GM19035 (cell line): ENCODE results near the gene OGFR.

Experiments
- ATAC-seq: cut with Tn5 transposase; IDR thresholded peaks from one replicate; pipeline ENCODE4 v1.9.1; 2021; ENCODE audit not compliant: unreplicated experiment

Gene OGFR

DNA sequence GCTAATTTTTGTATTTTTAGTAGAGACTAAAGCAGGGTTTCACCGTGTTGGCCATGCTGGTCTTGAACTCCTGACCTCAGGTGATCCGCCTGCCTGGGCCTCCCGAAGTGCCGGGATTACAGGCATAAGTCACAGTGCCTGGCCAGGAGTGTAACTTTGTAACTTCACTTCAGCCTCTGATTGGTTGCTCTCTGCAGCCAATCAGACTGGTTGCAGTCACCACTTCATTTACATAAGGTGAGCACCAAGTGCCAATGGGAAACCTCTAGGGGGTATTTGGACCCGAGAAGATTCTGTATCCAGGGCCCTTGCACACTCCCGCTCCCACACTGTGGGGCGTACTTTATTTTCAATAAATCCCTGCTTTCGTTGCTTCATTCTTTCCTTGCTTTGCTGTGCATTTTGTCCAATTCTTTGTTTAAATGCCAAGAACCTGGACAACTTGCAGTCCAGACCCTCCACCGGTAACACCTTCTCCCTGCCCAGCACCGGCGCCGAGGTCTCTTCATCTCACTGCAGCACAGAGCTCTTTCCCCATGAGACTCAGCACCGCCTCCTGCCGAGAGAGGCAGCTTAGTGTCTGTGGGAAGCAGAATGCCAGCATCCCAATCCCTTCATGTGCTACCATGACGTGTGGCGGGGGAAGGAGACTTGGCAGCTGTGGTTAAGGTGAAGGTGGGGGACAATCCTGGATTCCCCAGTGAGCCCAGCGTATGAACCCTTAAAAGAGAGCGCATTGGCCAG, 22.3 kb upstream of the OGFR start:
- ATAC-seq = no peak

DNA sequence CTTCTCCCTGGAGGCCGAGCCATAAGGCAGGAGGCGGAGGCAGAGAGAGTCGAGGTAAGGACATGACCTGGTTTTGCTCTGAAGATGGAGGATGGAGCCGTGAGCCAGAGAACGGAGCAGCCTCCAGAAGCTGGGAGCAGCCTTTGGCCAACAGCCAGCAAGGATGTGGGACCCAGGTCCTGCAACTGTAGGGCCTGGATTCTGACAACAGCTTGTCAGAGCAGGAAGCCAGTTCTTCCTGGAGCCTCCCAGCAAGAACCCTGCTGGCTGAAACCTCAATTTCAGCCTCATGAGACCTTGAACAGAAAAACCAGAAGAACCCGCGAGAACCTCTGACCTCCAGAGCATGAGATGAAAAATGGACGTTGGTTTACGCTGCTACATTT, 21.7 kb upstream of the OGFR start:
- ATAC-seq = no peak

DNA sequence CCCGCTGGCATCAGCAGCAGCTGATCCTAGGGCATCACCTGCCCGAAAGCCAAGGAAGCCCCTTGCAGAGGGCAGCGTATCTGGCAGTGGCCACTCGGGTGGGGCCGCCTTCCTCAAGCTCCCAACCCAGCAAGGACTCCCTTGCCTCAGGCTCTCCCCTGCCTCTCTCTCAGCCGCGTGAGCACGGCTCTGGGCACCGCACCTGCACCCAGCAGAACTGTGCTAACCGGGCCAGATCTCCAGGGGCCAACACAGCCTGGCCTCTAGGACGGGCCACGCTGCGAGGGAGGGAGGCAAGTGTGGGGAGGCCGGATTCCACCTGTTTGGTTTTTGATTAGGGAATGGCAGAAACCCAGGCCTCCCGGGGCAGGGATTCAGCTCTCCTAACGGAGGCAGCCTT, 20.1 kb upstream of the OGFR start:
- ATAC-seq = no peak

DNA sequence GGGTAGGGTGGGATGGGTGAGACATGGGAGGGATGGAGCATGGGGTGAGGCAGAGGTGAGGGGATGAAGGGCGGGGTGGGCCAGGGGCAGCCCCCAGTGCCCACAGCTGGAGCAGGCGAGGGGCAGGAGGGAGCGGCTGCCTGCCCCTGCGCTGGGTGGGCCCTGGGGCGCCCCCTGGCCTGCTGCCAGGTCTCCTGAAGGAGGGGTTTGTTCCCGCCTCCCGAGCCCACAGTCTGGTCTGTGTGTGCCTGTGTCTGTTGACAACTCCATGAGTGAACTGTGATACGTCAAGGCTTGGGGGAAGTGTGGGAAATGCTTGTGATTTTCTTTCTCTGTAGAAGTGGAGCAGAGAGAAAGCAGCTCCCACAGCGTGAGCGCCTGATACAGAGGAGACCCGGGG, 19.2 kb upstream of the OGFR start:
- no peak for ATAC-seq

DNA sequence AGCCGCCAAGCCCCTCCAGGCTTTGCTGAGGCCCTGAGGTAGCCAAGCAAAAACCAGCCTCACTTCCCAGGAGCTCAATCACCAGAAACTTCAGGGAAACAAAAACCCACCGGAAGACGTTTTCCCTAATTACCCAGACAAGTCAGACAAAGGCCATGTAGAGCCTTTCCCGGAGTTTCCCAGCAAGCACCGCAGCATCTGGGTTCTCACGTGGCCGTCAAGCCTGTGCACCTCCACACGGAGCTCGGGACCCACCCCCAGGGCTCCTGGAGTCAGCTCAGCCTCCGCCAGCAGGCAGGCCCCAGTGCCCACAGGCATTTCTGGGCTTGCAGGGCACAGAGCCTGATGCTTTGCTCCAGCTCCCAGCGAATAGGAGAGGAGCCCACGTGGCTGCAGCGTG, 18.5 kb upstream of the OGFR start:
- ATAC-seq = no peak

DNA sequence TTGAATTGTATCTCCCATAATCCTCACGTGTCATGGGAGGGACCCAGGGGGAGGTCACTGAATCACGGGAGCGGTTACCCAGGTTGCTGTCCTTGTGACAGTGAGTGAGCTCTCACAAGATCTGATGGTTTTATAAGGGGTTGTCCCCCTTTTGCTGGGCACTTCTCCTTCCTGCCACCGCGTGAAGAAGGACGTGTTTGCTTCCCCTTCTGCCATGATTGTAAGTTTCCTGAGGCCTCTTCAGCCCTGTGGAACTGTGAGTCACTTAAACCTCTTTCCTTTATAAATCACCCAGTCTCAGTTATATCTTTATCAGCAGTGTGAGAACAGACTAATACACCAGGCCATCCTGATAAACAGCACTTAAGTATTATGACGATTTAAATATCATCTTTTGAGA, 17.3 kb upstream of the OGFR start:
- ATAC-seq = no peak

DNA sequence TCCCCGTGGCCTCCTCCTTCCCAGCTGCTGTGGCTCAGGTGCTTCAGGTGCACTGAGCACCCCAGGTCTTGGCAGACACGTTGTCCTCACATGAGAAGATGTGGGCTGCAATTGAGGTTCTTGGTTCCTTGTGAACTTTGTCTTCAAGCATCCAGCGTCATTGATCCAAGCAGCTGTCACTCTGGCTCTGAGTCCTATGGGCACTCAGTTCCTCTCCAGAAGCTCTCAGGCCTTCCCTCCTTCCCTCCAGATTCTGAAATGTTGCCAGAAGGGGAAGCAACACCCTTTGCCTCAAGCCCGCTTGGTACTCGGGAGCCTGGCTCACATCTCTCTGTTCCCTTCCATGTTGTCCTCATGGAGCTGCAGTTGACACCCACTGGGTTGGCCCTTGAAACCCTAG, 16.8 kb upstream of the OGFR start:
- ATAC-seq = no peak

DNA sequence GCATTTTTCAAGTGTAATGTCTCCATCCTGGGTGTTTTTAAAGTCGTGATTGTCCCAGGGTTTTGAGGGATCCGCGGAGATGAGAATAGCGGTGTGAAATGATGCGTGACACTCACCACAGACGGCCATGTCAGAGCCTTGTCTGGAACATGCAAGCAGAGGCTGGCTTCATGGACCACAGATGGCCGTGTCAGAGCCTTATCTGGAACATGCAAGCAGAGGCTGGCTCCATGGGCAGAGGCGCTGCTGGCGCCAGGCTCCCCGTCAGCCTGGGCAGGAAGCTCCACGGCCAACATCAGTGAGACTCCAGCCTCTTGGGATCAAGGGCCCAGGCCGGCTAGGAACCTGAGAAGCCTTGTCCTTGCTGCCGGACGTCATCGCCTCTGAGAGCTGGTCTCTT, 16.0 kb upstream of the OGFR start:
- no peak for ATAC-seq

DNA sequence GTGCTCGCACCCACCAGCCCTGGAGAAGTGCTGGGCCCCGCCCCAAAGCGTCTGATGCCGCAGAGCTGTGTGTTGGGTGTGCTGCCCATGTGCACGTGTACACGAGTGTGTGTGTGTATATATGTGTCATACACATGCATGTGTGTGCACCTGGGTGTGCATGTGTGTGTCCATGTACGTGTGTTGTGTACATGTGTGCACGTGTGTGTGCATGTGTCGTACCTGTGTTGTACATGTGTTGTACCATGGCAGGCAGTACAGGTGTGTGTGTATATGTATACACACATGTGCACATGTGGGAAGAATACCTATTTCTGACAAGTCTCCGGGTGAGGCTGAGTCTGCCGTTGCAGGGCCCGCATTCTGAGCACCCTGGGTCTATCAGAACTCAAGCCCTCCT, 14.6 kb upstream of the OGFR start:
- no peak for ATAC-seq

DNA sequence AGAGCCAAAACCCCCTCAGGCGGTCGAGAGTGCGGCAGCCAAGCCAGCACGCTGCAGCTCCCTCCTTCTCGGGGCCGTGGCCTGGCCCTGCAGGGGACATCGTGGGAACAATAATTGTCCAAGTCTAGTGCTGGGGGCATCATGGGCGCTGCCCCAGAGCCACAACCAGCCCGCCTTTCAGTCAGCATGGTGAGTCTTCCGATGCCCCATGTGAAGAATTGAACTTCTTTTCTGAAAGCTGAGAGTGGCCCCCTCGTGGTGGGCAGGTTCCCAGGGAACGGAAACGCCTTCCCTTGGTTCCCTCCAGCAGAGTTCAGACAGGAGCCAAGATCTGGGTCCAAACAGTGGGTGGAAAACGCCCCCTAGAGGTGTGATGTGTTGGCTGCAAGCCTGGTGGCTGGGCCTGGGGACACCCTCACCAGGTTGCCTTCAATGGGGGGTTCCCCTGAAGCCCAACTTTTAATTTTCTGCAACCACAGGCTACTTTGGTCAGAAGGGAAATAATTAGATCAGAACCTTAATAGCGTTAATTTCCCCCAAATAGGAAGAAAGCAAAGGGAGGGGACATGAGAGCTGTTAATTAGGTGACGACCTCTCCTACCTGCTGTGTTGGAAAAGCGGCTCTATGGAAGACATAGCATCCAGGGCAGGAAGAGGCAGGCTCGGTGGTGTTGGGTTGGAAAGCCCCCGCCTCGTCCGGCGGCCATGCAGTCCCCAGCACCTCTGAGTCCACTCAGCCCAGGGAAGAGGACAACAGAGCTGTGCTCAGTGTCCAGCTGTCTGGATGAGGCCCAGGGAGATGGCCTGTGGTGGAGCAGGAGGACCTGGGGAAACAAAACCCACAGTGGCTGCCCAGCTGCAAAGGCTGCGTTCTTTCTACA, 13.1 kb upstream of the OGFR start:
- ATAC-seq = no peak

DNA sequence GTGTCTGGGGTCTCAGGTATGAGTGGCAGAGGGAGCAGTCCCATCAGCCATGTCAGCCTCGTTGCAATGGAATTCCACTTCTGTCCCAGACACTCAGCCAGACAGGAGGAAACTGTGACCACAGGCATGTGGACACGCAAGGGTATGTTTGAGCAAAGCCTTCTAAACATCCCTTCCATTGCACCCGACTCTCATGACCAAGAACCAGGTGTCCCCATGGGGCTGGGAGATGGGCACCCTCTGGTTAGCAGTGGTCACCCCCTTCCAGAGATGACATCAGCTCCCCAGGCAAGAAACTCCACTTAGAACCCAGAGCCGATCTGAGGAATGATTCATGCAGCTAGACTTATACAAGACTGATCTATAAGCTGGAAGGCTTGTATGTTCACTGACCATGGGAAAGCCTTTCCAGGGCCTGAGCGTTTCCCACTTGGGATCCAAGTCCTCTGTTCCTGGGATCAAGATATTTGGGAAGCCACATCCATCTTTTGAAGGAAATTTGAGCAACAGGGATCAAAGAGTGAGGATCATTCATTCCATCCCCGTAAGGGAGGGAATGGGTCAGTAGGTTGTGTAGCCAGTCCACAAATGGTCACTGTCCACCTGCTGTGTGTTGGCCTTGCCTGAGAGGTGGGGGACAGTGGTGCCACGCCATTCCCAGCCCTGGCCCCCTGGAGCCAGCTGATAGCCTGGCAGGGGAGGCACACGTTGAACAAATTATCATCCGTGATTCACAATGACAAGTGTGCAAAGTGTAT, 12.3 kb upstream of the OGFR start:
- ATAC-seq = no peak

DNA sequence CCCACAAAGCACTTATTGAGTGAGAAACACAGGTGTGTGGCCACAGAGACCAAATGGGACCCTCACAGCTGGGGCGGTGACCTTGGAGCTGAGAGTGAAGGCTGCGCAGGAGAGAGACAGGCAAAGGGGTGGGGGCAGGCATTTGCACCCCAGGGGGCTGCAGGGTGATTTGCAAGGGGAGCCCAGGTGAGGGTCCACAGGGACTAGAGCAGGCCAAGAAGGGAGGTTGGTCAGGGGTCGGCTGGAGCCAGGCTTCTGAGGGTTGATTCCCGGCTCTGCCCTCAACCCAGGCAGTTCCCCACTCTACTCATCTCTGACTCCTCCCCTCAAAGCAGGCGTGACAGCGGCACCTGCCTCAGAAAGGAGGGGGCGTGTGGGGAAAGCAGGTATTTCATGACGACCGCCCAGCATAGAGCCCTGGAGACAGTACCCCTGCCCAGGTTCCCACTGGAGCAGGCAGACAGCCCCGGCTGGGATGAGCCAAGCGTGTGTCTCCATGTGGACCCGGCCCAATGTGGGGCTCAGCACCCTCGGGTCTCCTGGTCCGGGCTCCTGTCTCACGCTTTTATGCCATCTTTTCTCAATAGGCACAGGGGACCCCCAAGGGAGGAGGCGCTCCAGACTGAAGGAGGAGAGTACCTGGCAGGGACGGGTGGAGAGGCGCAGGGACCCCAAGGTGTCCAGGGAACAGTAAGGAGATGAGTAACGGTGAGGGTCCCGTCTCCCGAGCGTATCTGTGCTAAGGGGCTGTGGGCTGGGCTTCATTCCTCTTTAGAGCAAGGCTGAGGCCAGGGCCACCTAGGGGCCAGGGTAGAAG, 11.5 kb upstream of the OGFR start:
- ATAC-seq = no peak

DNA sequence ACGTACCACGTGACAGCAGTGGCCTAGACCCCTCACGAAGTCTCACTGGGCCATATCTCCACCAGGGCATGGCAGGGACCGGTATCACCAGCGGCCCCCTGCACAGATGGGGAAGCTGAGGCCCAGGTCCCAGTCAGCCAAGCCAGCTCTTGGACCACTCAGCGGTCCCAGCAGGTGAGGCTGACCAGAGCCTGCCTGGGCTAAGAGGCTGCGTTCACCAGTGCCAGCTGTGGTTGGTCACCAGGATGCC, 11.0 kb upstream of the OGFR start:
- ATAC-seq = no peak

DNA sequence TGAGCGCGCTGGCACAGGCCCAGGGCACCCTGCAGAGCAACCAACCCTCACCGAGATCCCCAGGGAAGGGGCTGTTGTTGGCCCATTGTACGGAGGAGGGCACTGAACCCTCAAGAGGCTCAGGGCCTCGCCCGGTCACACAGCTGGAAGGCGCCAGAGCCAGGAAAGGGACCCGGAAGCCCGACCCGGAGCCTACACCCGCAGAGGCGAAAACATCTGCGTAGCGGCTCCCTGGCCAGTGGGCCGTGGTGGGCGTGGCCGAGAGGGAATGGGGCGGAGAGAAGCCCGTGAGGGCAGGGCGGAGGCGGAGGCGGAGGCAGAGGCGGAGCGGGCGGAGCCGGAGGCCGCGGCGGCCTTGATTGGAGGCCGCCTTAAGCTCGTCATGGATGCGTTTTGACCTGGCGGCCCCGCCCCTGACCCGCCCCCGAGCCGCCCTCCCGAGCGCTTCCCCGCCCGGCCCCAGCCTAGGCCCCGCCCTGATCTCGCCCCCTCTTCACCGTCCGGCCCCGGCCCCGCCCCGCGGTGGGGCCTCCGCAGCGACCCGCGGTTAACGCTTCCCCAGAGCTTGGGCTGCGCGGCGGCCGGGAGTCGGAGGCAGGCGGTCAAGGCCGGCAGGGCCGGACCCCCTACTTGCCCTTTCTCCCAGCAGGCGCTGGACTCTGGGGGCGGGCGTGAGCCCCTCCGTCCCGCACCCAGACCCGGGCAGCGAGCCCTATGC, 10.5 kb upstream of the OGFR start:
- ATAC-seq = peak; percentile 70

DNA sequence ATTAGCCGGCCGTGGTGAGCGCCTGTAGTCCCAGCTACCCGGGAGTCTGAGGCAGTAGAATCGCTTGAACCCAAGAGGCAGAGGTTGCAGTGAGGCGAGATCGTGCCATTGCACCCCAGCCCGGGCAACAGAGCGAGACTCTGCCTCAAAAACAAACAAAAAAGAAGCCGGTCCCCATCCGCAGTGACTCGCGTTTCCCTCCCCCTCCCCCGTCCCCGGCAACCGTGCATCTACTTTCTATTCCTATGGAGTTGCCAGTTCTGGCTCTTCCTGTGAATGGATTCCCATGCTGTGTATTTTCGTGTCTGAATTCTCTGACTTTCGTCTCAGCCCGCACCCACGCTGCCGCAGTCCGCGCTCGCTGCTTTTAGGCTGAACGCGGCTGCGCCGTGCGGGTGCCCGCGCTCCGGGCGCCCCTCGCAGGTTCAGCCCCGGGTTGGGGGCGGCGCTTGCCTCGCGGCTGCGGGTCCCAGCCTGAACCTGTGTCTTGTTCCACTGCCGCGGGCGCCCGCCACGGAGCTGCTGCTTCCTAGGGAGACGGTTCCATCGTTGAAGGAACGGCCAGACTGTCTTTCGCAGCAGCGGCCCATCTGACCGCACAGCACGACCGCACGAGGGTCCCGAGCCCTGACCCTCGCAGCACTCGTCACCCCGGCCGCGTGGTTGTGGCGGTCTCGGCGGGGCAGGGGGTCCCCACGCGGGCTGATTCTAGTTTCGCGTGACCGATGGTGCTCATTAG, 9.4 kb upstream of the OGFR start:
- no peak for ATAC-seq

DNA sequence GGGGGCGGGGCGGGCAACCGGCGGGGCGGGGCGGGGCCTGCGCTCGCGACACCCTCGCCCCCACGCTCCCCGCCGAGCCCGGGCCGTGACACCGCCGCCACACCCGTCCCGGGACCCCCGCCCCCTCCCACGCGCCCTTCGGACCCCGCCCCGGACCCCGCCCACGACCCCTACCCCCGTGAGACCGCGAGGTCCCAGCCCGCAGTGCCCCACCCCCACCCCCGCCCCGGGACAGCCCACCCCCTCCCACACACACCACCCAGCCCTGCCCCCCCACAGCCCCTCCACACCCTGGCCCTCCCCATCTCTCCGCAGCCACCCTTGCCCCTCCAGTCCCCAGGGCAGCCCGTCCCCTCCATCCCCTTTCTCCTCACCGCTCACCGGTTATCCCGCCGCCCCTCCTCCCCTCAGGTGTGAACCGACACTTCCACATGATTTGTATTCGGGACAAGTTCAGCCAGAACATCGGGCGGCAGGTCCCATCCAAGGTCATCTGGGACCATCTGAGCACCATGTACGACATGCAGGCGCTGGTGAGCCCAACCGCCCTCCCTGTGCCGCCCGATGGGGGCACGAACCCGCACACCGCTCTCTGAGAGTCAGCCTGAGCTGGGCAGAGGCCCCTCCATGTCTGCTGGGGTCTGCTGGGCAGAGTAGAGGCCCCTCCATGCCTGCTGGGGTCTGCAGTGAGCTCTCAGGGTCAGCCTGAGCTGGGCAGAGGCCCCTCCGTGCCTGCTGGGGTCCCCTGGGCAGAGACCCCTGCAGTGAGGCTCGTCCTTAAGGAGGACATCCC, 7.7 kb upstream of the OGFR start:
- ATAC-seq = no peak

DNA sequence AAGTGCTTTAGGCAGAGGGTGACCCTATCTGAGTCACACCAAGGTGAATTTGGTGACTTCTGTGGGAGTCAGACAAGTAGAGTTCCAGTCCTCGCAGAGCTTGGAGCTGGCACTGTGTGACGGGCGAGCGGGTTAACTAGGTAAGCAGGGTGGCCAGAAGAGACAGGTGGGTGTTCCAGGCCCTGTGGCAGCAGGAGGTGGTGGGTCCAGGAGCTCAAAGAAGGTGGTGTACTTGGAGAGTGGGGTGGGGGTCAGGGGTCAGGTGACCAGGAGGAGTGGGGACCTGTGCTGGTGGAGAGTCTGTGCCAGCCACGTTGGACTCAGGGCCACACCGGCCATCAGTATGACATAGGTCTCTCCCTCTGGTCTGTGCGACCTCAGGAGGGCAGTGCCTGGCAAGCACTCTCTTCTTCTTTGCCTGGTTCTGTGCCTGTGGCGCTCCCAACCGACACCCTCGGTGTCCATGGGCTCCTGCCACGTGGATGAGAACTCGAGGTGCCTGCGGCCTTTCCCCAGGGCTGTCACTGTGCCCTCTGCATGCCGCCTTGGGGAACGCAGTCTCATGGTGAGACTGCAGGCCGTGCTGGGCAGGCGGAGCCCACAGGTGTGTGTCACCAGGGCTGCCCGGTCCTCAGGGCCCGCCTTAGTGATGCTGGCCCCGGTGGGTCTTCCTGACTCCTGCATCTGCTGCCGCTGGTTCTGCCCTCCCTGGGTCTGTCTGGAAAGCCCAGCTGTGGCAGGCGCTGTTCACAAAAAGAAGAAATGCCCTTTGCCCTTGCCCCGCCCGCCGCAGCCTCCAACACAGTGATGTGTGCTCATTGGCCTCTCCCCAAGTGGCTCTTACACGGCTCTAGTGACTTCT, 6.7 kb upstream of the OGFR start:
- no peak for ATAC-seq

DNA sequence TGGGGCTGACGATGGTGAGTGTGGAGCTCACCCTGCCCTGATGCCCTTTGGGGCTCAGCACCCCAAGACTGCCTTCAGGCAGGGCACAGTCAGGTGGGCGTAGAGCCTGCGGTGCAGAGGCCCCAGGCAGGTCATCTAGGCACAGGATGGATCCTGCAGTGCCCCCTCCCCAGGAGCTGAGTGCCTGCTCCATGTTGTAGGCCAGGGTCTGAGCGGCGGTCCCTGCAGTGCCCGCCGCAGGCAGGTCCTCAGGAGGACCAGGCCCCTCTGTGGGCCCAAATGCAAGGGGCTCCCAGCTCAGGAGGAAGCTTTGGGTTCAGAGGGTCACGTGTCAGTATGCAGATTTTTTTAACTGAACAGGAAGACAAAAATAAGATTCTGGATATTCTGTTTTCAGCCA, 5.6 kb upstream of the OGFR start:
- no peak for ATAC-seq
